GM18517 (cell line): ENCODE data around the gene GNG7.
"Not testable (repeated sequence)": the region's sequence is repeated elsewhere in the genome, so short reads cannot be mapped to it uniquely, and the experiment has no call there.

Experiments used
- ATAC-seq: cut with Tn5 transposase; IDR thresholded peaks from one replicate; pipeline ENCODE4 v1.9.1; 2021; ENCODE audit warnings: mild to moderate bottlenecking, moderate library complexity; ENCODE audit not compliant: unreplicated experiment

Gene GNG7

GRCh38 chr19:2476451-2477140 is 225.9 kb downstream of the GNG7 start:
- peak; percentile 6 for ATAC-seq

GRCh38 chr19:2475702-2476450 is 226.6 kb downstream of the GNG7 start, which contains the start of gene GADD45B:
GADD45B (plus strand) TSS chr19:2476127; CDS start chr19:2476359, 232 bp downstream.
- peak; percentile 51 for ATAC-seq

GRCh38 chr19:2475018-2475701 is 227.3 kb downstream of the GNG7 start:
- ATAC-seq, result no peak

- ATAC-seq, result peak; percentile 15
Measured at GRCh38 chr19:2474232-2475017, 228.1 kb downstream of the GNG7 start.

- ATAC-seq, result not testable (repeated sequence)
Measured at GRCh38 chr19:2469915-2470200, 232.6 kb downstream of the GNG7 start.

GRCh38 chr19:2469102-2469914 is 233.2 kb downstream of the GNG7 start:
- ATAC-seq, result no peak

- ATAC-seq, result no peak
Measured at GRCh38 chr19:2468596-2468995, 233.9 kb downstream of the GNG7 start.

- no peak for ATAC-seq
Measured at GRCh38 chr19:2464389-2464788, 238.1 kb downstream of the GNG7 start.

GRCh38 chr19:2463694-2464093 is 238.8 kb downstream of the GNG7 start:
- not testable (repeated sequence) for ATAC-seq

- no peak for ATAC-seq
Measured at GRCh38 chr19:2462635-2463421, 239.7 kb downstream of the GNG7 start.

- ATAC-seq, result no peak
Measured at GRCh38 chr19:2461751-2462634, 240.5 kb downstream of the GNG7 start.
